Endometrium (tissue), 2 donors: ENCODE results near the gene ISG20L2.

Experiments used
- FAIRE-seq: peaks from 2 replicates; lab custom pipeline; 2012; peaks lifted over from hg19 to GRCh38; lab: Jason Lieb, UNC
- donor health status: control.
- donor health status: control.

The ISG20L2 gene

DNA sequence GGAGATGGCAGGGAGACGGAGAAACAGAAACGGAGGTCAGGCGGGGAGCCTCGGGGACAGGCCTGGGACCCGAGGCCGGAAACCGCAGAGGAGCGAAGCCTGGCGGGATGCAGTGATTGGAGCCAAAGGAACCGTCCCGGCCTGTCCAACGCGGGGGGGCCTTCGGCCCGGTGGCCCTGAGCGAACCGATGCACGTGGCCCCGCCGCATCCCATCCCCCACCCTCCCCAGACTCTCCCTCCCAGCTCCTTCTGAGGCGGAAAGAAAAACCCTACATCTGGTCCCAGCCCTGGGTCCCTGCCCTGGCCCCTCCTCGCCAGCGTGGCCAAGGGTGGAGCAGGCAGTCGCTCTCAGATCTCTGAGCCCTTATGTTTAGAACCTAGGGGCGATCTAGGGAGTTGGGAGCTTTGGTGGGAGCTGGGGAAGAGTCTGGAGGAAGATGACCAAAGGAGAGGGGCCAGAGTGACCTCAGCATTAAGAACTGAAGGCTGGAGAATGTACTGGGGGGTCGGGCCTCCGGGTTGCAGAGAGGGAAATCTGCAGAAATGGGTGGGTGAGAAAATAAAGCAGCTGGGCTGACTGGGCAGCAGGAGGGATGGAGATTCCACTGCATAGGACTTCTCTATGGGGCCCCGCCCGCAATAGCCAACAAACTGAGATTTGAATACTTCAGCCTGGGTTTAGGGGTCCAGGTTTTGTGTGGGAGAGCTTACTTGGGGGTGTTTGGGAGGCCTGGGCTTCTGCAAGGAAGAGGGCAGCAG, 21.7 kb downstream of the ISG20L2 start:
- peak; percentile 26 for FAIRE-seq

DNA sequence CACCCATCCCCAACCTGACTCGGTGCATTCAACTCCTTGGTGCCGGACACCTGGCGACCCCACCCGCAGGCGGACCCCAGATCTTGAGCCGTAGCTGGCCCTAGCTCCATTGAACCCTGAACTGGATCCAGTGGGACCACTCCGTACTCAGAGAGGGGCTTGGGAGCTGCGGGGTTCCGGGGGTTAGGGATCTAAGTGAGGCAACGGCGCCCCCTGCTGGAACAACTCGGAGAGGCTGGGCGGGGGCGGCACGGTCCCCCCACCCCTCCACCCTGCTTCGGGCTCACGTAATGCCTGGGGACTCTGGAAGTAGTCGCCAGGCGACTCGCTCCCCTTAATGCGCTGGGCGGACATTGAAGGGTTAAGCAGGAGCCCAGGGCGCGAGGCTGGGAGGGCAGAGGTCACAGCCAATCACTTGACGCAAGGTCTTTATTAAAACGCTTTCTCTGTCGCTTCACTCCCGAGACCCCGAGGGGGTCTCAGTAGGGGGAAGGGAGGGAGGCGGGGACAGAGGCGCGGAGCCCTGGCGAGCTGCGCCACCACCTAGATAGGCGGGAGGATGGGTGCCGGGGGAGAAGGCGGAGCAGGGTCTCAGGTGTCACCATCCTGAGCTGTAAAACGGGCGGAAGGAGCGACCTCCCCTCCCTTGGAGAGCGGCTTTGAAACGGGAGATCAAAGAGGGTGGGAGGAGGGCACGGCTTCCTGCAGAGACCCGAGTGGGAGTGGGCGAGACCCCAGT, 22.5 kb downstream of the ISG20L2 start:
- FAIRE-seq: no peak

DNA sequence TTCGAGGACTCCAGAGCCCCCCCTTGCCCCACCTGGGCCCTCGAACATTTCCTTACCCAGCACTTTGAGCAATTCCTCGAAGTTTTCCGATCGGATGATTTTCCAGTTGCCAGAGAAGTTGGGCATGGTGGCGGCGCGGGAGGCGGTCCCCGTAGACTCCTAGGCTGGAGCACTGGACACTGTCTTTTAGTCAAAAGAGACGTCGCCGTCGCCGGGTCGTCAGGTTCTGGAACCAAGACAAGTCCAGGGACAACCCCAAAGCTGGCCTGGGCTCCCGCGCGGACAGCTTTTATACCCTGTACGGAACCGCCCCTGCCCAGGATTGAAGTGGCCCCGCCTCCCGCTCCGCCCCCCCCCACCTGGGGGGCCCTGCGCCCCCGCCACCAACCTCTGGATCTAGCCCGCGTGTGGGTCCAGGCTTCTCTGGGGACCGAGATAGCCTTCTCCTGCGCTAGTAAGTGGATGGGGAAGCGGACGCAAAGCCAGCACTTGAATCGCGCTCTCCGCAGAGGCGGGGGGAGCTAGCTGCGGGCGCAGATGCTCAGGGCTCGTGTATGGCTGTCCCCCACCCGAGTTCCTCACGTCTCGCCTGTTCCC, 23.1 kb downstream of the ISG20L2 start, which contains the start of gene CRABP2:
Gene CRABP2 (minus strand): TSS at position 263 of the 597 bp plus-strand sequence. CDS start 137 bp downstream, at position 126.
- FAIRE-seq: no peak

DNA sequence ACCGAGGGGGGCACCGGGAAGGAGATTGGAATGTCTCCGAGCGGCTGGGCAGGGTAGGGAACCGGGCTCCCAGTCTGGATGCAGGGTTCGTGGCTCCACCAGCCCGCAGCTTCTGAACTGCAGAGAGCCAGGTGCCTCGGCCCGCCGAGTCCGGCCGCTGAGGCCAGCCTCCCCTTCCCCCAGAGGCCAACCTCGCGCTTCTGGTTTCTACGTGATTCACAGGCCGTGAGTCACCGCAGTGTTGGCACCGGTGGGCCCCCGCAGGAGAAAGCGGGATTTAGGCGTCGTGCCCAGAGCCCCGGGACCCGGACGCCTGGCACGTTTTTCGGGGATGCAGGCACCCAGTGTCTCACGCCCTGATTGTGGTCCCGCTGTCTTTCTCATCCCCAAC, 23.6 kb downstream of the ISG20L2 start:
- FAIRE-seq: no peak

GRCh38 chr1:156704166-156704711, 24.3 kb downstream of the ISG20L2 start:
- FAIRE-seq: no peak

GRCh38 chr1:156703741-156704140, 24.8 kb downstream of the ISG20L2 start:
- no peak for FAIRE-seq

DNA sequence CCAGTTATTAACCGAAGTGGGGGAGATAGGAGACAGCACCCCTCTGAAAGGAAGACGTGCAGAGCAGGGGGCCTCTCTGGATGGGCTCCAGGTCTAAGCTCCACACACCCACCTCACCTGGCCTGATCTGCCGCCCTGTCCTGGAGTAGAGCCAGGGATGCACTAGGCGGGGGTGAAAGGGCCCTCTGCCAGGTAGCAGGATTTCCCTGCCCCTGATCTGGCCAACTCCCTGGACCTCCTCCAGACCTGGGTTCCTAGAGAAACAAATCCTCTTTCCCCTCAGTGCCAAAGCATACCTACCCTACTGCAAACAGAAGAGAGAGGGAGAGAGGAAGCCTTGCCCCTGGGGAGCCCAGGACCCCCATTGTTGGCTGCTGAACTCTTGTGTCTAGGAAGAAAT, 25.2 kb downstream of the ISG20L2 start:
- no peak for FAIRE-seq

DNA sequence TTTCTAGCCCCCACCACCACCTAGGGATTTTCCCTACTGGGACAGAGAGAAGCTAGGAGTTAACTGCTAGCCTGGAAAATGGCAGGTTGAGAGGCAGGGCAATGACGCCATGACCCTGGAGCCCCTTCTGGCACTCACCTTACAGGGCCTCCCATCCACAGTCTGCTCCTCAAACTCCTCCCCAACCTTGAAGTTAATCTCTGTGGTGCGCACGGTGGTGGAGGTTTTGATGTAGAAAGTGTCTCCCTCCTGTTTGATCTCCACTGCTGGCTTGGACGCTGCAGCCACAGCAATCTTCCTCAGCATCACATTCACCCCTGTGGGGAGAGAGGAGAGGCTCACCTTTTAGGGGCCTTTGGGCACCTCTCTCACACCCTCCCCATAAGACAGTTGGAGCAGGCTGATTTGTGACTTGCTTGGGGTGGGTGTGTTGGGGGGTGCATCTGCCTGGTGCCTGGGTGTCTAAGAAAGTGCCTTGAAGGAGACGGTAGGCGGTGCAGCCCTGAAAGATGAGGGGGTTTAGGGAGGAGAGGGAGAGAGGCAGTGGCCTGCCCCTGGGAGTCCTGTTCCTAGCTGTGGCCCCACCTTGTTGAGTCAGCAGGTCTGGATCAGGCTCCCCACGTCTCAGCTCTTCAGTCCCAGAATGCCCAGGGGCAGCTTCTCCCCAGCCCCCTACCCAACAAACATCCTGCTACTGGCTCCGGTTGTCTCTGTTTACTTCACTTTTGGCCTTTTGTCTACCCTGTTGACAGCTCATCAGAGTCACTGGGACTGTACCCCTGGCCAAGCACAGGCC, 27.6 kb downstream of the ISG20L2 start:
- FAIRE-seq: no peak

GRCh38 chr1:156698995-156699394, 29.6 kb downstream of the ISG20L2 start:
- FAIRE-seq: no peak

DNA sequence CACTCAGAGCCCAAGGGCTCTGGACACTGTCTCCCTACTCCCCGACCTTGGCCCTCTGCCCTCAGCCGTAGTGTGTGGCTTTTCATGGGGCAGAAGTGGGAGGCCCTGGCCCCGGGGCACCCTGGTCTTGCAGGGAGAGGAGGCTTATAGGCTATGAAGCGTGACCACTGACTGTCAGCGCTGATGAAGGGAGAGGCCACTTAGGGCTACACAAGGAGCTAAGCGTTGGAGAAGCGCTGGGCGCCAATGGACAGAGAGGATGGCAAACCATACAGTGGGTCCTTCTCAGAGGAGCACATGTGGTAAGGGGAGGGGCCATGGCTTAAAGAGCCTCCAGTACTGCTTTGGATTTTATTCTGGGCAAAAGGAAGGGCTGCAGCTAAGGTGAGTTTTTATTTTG, 31.1 kb downstream of the ISG20L2 start:
- FAIRE-seq: no peak

GRCh38 chr1:156696755-156697154, 31.8 kb downstream of the ISG20L2 start:
- no peak for FAIRE-seq

DNA sequence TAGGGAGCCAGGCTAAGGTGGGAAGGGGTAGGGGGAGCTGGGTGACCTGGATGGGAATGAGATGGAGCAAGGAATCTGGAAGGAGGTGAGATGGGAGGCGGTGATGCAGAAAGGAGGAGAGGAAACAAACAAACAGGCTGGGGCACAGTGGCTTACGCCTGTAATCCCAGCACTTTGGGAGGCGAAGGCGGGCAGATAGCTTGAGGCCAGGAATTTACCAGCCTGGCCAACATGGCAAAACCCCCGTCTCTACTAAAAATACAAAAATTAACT, 33.9 kb downstream of the ISG20L2 start:
- FAIRE-seq: no peak

DNA sequence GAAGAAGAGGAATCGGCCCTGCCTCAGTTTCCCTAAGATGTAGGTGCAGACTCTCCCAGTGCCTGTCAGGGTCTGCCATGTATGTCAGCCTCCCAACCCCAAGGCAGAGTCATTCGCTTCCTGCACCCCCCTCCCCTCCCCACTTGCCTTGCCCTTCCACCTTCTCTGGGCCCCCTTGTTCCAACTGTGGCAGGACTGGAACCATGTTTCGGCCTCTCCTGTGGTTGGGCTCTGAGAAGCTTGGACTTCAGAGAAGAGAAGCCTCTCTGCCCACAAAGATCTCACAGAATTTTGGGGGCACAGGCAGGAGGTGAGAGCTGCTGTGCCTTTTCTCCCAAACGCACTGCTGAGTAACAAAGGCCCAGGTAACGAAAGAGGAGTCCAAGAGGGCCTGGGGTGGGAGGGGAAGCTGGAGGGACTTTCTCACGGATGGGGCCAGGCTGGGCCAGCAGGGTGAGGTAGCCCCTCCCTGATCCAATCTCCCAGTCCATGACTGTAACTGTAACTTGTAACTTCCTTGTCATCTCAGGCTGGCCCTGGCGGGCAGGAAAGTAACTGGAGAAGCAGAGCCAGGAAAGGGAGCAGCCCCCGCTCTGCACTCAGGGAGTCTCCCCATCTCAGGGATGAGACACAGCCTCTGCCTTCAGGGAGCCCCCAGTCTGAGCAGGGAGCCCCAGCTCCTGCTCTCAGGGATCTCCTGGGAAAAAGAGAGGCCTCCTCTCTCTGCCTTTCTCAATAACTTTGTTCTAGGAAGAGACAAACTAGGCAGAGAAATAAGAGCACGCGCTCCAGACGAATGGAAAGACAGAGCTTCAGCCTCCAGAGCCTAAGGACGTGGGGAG, 34.5 kb downstream of the ISG20L2 start:
- no peak for FAIRE-seq

- FAIRE-seq: no peak
These were observed 35.4 kb downstream of the ISG20L2 start for GRCh38 chr1:156692925-156693847.

DNA sequence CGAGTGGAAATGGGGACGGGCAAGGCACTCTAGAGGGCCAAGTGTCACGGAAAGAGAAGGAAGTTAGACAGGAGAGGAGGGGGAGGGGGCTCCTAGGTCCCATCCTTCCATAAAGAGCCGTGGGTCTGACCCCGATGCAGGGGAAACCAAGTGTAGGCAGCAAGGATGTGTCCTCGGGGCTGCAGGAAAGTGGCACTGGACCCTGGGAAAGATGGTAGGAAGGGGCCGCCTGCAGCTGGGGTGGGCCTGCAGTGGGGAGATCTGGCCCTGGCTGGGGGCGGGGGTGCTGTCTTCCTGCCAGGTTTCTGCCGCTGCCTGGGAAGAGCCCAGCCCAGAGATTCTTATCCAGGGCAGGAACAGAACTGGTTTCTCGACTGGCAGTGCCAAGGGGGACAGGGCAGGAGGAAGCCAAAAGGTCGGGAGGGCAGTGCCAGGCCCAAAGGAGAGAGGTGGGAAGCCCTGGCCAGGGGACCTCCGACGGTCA, 36.1 kb downstream of the ISG20L2 start:
- FAIRE-seq: no peak

GRCh38 chr1:156691665-156692440, 36.7 kb downstream of the ISG20L2 start:
- no peak for FAIRE-seq

DNA sequence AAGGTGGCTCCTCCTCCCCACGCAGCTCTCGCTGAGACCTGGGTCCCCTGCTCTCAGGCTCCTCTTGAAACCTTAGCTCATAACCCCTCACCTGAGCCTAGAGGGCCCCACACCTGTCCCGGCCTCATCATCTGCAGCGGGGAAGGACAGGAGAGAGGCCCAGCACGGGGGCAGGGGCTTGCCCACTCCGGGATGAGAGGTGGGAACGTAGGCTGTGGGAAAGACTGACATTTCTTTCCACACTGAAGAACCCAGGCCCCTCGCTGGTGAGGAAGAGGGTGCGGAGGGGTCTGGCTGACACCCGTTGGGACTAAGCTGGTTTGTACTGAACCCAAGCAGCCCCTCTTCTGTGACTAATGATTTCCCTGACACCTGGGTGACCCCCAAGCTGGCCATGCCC, 37.4 kb downstream of the ISG20L2 start:
- FAIRE-seq: no peak

GRCh38 chr1:156690675-156691036, 37.9 kb downstream of the ISG20L2 start:
- no peak for FAIRE-seq

- no peak for FAIRE-seq
These were observed 38.5 kb downstream of the ISG20L2 start for GRCh38 chr1:156689953-156690674.
